GM18858 (cell line): Measurements from ENCODE around the gene GMPPB.

Source experiments
- ATAC-seq: cut with Tn5 transposase; IDR thresholded peaks from one replicate; pipeline ENCODE4 v1.9.1; 2021; ENCODE audit not compliant: unreplicated experiment

The GMPPB gene

GRCh38 chr3:49673121-49673714 lies 50.5 kb downstream of the GMPPB start:
- no peak for ATAC-seq

- ATAC-seq, result no peak
Observed at GRCh38 chr3:49671291-49672288, 52.2 kb downstream of the GMPPB start.

DNA sequence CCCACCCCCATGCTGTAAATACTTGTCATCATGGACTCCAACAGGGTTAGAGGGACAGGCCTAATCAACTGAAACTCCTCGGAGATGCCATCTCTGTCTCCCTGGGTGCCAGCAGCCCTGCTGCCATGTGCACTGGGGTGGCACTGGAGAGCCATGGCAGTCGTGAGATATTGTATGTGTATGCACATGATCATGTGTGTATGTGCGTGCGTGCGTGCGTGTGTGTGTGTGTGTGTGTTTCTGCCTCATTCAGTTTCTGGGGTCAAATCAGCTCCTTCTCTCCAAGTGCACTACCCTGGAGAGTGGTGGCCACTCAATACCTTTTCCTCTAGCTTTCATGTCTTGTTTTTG lies 52.8 kb downstream of the GMPPB start:
- ATAC-seq, result no peak
